ENCODE results near the gene AP5S1. TPM values are rescaled to one million over a fixed set of nuclear protein-coding genes. Genes with fewer than 3 reads are reported as not detected.

AP5S1 gene
- total RNA-seq, 1 experiment from 2014 or later = 3.9 TPM

- Histone ChIP-seq H2AFZ (ENCODE audit: low read length) (no peak overlapping the region), H3T11ph (ENCODE audit: low read length) (no peak overlapping the region), H2BK15ac (ENCODE audit: low read depth, low read length) (no peak overlapping the region), H3K79me2 (ENCODE audit: insufficient read depth, low read length) (no peaks in the 10 kb centered on the region), H3K4me2 (ENCODE audit: insufficient read depth, insufficient read length, low read length) (no peak overlapping the region), H2BK120ac (ENCODE audit: low read depth, low read length, poor library complexity, severe bottlenecking) (no peak overlapping the region), H3K23me2 (ENCODE audit: insufficient read length, low read depth, low read length, poor library complexity, severe bottlenecking) (peaks cover 19% of the 10 kb centered on the region), H4K5ac (ENCODE audit: insufficient read length, low read depth, low read length) (no peak overlapping the region), H2BK12ac (ENCODE audit: insufficient read length, low read depth, low read length) (no peak overlapping the region), H3K27me3 (ENCODE audit: insufficient read depth, low read length) (no peaks in the 10 kb centered on the region), H2BK5ac (ENCODE audit: insufficient read length, low read length) (no peak overlapping the region), H3K9me3 (ENCODE audit: control insufficient read depth, low read depth, low read length) (no peaks in the 10 kb centered on the region), H3K4ac (ENCODE audit: low read depth, low read length) (no peak overlapping the region), H3K4me1 (ENCODE audit: insufficient read depth, low read length) (no peaks in the 10 kb centered on the region; the same call in 1 of the 2 replicates), H4K20me1 (ENCODE audit: control insufficient read depth, insufficient read depth, insufficient read length) (no peaks in the 10 kb centered on the region), H3K9ac (ENCODE audit: extremely low read depth, insufficient read length, low read length) (no peak overlapping the region), H4K91ac (ENCODE audit: insufficient read length, low read depth, low read length) (no peak overlapping the region), H4K8ac (replicated peaks; ENCODE audit: insufficient read length, low read depth, low read length) (no peak overlapping the region), H3K27ac (ENCODE audit: insufficient read length, low read depth, low read length) (no peak overlapping the region), H3K18ac (ENCODE audit: insufficient read length, low read depth, low read length) (no peak overlapping the region), H3K56ac (ENCODE audit: insufficient read length, low read depth, low read length) (no peak overlapping the region), H3K14ac (ENCODE audit: insufficient read depth, low read length) (no peak overlapping the region), H2AK5ac (ENCODE audit: insufficient read length, low read length) (no peak overlapping the region), H3K23ac (ENCODE audit: insufficient read length, low read depth, low read length) (no peak overlapping the region), H2BK20ac (ENCODE audit: low read depth, low read length, poor library complexity, severe bottlenecking) (no peak overlapping the region), H3K79me1 (ENCODE audit: insufficient read depth, low read depth, low read length, poor library complexity, severe bottlenecking) (no peaks in the 10 kb centered on the region)
- Mint-ChIP-seq H3K36me3 (ENCODE audit: insufficient read depth in 1 of 3, low read depth in 3 of 3) (peaks cover 19 to 30% (median 24%) of the 10 kb centered on the region in 3 experiments), H3K27me3 (ENCODE audit: low read depth) (peaks cover 15% of the 10 kb centered on the region), H3K27ac (peak overlapping the region in 1 of 3 experiments; percentile 96; a peak in 2 of 7 replicates), H3K4me3 (peak overlapping the region in 1 of 2 experiments; percentile 63; a peak in 2 of 5 replicates), H3K9me3 (no peaks in the 10 kb centered on the region), H3K4me1 (peaks cover 42 to 55% of the 10 kb centered on the region in 2 experiments)
- TF ChIP-seq CTCF (conservative IDR thresholded peaks at IDR 0.05) = no peak
- no CpG with 5 or more reads among the region's 5 CpGs for WGBS (ENCODE audit: extremely low coverage, insufficient read length, low lambda C conversion rate)
- no peak for DNase-seq
These were observed 22.0 kb upstream of the AP5S1 start for GRCh38 chr20:3798373-3798768.
